Measurements from ENCODE around the gene C2CD4D.
"Not testable (repeated sequence)": the region's sequence is repeated elsewhere in the genome, so short reads cannot be mapped to it uniquely, and the experiment has no call there.

Gene C2CD4D

DNA sequence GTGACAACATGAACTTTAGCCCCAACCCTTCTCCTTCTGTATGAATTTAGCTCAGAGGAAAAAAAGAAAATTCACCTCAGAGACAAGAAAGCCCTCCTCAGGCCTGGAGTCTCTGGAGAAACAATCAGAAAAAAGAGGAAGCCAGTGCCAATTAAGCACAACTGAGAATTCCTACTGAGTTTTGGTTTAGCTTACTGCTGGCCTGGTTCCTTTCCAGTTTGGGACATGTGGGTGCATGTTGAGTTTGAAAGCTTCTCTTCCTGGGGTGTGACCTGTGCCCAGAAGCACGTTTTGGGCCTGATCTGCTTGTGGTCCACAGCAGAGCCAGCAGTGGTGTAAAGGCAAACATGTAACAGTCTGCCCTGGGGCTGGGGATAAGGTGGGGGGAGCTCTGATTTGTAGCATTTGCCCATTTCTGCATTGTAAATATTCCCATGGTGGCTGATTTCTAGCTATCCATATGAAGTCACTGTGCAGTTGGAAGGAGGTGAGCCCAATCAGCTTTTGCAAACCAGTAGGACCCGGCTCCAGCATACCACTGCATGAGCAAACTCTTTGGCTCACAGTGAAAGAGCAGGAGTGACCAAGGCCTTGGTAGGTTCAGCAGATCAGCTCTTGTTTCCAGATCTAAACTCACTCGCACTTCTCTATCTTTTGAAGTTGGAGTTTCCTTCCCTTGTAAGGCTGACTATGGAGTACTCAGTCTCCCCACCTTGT lies 18.6 kb upstream of the C2CD4D start:
- FAIRE-seq, result no peak

DNA sequence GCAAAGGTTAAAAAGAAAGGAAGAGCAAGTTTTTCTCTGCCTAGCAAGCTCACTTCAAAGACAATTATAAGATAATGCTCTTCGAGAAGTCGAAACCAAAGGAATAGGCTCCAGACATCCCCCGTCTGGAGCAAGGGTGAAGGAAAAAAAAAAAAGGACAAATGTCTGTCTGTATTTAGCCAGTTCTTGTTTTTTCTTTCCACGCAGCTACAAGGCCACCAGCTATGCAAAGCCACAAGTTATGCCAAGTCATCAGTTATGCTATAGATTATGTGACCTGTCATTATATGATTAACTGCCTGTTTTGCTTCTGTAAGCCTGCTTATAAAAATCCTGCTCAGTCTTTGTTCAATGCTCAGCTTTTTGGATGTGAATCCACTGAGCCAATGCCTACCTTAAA lies 16.3 kb upstream of the C2CD4D start:
- no peak for FAIRE-seq

DNA sequence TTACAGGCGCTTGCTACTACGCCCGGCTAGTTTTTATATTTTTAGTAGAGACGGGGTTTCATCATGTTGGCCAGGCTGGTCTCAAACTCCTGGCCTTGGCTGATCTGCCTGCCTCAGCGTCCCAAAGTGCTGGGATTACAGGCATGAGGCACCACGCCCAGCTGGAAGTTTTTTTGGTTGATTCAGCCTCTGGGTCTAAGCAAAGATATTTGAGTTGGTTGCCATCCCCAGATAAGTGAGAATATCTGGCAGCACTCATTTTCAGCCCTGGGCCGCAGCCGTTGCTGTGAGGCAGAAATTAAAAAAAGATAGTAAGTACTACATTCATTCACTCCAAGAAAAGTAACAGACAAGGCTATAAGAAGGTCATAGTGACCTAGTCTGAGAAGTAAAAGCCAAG lies 15.9 kb upstream of the C2CD4D start:
- FAIRE-seq, result not testable (repeated sequence)

DNA sequence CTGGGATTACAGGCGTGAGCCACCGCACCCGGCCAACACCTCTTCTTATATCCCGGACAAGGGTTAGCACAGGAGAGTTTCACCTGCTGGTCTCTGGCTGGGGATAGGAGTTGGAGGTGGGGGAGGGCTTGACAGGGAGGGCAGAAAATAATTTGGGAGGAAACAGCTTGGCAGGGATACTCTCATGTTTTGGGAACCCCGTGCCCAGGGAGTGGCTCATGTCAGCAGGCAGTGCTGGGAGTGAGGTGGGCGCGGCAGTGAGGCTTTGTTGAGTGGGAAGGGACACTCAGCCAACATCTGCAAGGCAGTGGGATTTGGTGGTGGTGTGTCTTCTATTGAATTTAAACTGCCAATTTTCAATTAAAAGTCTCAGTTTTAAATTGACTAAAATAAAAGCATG lies 15.0 kb upstream of the C2CD4D start:
- no peak for FAIRE-seq

DNA sequence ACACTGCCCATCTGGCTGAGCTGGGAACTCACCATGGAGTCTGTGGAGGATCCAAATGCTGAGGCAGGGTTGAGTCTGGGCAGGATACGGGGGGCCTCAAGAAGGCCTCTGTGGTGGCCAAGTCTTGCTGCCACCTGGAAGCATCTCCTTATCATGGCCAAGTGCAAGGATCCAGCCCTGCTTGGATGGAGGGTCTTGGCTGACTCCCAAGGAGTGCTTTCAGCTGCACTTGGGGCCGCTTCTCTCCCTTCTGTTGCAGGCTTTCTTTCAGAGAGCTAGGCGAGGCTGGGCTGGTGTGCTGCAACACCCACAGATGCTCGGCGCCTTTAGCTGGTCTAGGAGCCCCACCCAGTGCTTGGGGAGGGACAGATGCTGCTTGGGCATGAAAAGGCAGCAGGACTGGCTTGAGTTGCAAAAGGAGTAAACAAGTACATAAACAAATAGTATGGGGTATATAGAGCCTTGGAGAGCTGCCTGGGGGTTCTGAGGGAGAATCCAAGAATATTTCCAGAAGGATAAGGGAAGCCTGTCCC lies 13.9 kb upstream of the C2CD4D start, which contains the start of gene THEM5:
Gene THEM5 (minus strand): TSS at position 302 of the 533 bp plus-strand sequence. CDS start 147 bp downstream, at position 155.
- no peak for FAIRE-seq

DNA sequence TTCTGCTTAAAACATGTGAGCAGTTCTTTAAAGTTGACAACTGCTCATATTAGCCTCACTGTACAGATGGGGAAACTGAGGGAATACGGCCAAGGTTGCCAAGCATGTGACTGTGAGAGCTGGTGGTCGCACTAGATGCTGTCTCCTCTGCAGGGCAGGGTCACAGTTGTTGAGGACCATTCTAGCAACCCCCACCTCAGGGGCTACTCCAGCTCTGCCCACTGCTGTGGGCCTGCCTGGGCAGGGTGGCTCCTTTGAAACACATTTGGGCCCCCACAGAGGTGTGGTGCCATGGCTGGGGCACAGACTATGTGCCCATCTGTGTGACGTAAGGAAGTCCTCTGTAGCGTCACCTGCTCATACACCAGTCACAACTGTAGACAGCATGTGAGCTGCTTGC lies 13.1 kb upstream of the C2CD4D start:
- no peak for FAIRE-seq

DNA sequence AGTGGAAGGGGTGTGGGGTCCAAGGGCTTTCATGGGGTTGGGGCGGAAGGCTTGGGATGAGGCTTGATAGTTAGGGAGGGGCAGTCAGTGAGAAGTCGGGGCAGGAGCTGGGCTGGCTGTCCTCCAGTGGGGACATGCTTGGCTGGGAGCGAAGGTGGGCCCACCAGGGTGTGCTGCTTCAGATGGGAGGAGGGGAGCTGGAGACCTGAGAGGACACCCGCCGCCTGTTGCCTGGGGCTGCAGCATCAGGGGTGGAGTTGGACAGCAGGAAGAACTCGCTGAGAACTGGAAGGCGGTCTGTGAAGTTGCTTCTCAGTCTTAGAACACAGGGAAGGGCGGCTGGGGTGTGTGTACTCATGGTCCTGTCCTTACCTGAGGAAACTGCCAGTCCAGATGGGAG lies 12.3 kb upstream of the C2CD4D start:
- FAIRE-seq, result no peak

DNA sequence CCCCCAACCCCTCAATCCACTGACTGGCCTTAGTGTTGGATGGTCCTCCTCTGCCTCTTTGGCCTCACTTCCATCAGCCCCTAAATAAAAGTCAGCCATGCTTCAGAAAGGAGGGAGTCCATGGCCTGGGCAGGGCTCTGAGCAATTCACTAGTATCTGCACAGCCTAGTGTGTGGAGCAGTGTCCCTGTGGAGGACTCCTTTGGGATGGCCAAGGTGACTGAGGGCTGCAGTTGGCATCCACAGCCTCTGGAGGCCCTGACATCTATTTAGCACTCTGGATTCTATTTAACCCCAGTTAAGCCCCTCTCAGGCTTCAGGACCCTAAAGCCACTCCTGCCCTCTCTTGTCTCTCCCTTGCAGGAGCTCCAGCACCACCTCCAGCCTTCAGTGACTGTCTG lies 10.3 kb upstream of the C2CD4D start:
- no peak for FAIRE-seq

DNA sequence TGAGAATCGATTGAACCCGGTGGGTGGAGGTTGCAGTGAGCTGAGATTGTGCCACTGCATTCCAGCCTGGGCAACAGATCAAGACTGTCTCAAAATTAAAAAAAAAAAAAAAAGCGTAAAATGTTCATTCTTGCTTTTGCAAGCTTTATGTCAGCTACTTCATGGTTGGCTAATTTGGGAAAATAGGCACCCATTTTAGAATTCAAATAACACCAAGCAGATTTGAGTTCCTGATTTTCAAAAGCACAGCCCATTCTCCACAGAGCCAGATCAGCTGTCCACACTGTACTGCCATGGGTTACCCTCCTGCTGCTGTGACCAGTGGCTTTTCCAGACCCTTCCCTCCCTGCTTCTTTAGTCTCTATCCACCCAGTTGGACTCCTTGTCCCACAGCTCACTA lies 9.5 kb upstream of the C2CD4D start:
- FAIRE-seq, result no peak

DNA sequence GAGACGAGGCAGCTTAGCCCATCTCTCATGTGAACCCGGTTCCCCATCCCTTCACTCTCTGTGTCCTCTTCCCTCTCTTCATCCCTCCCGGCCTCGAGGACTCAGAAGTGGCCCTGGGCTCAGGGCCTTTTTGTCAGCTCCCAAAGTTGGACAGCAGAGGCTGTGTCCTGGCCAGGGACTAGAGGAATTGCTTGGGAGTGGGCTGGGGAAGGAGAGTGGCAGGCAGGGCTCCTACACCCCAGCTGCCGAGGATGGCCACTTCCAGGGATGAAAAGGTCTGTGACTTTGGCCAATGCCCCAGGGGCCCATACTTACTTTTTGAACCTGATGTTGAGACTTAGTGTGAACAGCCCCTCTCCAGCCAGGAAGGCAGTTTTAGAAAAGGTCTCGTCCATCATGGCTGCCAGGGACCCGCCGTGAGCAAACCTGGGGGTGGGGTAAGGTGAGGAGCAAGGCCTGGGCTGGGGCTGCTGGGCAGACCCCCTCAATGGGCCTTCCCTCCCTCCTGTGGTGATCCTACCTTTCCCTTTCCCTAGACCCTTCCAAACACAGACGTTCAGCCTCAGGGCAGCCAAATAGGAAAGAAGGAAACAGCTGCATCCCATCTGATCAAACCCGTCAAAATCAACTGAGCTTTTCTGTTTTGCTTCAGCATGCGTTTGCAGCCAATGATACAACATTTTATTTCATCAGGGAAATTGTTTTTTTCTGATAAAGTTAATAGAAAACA lies 8.4 kb upstream of the C2CD4D start:
- FAIRE-seq, result no peak

DNA sequence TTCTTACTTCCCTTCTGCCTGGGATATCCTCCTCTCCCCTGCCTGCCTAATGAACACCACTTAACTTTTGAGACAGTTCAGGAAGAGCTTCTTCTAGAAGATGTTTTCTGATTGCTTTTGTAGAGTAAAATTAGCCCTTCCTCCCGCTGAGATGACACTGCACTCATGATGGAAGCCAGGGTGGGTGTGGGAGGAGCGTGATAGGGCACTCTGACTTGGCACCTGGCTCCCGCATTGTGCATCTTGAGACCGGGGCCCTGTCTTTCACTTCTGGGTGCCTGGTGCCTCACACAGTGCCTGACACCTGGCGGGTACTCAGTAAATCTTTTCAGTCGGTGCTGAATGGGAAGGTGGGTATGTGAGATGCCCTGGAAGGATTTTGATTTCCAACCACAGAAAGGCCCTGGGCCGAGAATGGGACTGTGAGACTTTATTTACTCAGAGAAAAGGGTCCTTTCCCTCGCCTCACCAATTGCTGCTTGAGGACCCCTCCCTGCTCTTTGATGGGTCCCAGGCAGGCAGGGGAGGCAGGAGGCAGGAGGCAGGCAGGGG lies 7.1 kb upstream of the C2CD4D start:
- no peak for FAIRE-seq

DNA sequence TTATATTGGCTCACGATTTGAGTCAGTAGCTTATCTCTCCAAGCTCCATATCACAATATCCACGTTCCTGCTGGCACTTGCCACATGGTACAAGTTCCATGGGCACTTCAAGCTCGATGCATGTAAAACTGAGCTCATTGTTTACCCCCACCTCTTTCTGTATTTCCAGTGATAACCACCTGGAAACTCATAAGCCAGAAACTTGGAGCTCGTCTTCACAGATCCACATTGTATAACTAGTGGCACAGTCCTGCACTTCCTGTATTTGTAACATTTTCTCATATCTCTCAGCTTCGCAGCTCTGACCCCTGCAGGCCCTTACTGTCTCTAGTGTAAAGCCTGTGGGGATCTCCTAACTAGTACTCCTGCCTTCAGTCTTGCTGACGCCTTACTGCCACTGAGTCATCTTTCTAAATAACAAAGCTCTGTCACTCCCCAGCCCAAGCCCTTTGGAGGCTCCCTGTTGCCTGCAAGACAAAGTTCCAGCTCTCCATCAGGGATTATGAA lies 6.5 kb upstream of the C2CD4D start:
- no peak for FAIRE-seq

DNA sequence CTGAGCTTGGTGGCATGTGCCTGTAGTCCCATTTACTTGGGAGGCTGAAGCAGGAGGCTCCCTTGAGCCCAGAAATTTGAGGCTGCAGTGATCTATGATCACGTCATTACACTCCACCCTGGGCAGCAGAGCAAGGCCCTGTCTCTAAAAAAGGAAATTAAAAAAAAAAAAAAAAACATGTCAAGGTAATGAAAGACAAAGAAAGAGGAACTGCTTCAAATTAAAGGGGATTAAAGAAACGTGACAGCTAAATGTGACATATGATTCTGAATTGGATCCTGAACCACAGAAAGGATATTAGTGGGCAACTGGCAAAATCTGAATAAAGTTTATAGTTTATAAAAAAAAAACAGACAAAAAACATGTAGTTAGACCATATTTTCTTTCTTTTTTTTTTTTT lies 3.8 kb upstream of the C2CD4D start:
- FAIRE-seq, result no peak

DNA sequence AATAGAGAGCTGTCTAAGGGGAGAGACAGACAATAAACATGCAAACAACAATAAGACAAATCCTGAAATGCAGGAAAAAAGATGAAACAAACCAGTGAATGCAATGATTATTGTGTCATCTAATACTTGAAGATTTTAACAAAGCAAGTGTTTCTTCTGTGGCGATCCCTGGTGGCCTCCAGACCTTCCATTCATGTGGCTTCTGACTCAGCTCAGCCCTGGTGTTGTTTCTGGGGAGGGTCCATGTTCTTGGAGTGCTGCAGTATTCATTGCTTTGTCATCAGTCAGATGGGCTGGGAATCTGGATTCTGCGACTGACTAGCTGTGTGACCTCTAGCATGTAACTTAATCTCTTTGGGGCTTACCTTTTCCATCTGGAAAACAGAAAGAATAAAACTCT lies 1.5 kb upstream of the C2CD4D start:
- FAIRE-seq, result no peak

DNA sequence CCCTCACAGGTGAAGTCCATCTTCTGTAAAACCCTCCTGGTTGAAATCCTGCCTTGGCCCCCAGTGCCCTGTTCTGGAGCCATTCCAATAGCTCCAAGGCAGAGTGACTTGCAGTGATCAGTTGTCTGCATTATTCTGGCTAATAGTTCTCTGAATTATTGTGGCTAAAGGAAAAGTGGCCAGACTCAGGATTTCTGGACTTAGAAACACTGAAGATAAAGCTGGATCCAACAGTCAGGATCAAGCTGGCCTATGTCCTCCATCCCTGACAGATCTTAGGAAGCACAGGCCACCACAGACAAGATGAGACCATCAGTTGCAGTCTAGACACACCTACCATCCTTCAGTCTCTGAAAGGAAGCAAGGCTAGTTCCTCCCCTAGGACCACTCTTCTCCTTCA lies 801 bp upstream of the C2CD4D start:
- FAIRE-seq, result no peak

DNA sequence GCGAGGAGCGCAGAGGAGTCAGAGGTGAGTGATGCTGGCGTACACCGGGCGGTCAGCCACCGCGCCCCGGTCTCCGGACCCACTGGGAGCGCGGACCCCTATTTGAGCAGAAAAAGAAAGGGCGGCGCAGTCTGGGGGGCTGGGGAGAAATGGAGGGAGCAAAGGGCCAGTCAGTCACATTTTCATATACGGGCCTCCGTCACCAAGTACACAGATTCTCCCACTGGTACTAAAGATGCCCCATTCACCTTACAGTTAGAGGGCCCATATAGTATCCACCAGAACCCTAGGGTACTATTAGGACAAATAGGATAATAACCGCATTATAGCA lies 573 bp downstream of the C2CD4D start:
- FAIRE-seq, result no peak

DNA sequence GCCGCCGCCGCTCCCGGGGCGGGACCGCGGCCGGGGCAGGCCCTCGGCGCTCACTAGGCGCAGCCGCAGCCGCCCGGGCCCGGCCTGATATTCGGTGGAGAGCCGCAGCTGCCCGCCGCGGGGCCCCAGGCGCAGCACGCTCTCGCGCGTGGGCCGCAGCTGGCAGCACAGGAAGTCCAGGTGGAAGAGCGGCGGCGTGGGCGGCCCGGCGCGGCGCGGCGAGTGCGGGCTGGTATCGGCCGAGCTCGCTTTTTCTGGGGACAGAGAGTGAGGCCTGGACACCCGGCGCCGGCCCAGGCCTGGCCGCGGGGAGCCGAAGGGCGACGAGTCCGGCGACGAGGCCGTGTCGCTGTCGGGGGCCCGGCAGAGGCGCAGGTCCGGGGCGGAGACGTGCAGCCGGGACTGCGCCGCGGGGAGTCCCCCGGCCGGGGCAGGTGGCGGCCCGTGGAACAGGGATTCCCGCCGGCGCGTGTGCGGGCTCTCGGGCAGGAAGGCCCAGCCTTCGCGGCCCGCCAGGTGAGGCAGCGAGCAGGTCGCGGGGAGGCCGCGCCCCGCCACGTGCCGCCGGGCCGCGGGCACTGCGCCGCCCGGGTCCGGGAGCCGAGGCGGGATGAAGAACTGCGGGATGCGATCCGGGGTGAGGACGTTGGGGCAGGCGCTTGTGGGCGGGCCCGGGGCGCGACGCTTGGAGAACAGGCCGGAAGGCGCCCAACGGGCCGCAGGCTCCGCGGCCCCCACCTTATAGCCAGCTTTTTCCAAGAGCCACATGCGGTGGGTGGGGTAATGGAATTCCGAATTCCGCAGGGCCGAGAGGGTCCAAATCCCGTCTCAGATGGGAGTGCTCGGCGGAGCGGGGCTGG lies 1.2 kb downstream of the C2CD4D start:
- FAIRE-seq, result no peak

DNA sequence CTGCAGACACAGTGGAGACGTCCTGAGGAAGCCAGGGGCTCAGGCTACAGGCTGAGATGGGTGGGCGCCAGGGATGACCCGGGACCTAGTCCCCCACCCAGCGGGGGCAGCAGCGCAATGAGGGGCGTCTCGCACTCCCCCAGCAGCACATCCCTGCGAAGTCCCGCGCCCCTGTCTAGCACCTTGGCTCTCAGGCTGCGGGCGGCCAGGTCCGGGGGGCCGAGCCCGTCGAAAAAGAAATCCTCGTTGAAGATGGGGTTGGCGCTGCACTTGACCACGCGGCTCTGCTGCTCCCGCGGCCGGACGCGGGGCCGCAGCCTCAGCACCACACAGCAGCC lies 1.8 kb downstream of the C2CD4D start:
- no peak for FAIRE-seq

DNA sequence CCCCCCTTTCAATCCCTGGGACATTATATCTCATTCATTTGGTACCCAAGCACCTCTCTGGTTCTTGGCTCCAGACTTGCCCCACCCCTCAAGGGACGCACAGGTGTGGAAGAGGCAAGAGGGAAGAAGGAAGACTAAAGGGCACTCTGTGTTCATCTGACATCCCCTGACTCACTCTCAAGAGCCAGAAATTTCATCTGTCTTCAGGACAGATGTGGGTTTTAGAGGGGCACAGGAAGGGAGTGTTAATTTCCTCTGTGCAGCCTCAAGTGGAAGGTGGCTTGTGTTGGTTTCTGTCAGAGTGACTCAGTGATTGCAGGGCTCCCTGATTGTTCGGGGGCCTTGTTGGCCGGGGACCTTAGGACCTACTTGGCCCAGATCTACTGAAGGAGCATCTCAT lies 2.4 kb downstream of the C2CD4D start:
- no peak for FAIRE-seq

DNA sequence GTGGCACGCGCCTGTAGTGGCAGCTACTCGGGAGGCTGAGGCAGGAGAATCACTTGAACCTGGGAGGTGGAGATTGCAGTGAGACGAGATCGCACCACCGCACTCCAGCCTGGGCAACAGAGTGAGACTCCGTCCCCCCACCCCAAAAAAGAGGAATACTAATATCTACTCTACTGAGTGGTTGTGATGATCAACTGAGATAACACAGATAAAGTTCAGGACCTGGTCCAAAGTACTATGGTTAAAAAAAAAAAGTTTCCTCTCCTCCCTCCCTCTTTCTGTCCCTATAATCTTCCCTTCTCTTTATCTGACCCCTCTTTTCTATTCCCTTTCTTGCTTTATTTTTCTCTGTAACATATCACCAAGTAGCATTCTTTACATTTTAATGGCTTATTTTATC lies 4.0 kb downstream of the C2CD4D start:
- FAIRE-seq, result no peak

DNA sequence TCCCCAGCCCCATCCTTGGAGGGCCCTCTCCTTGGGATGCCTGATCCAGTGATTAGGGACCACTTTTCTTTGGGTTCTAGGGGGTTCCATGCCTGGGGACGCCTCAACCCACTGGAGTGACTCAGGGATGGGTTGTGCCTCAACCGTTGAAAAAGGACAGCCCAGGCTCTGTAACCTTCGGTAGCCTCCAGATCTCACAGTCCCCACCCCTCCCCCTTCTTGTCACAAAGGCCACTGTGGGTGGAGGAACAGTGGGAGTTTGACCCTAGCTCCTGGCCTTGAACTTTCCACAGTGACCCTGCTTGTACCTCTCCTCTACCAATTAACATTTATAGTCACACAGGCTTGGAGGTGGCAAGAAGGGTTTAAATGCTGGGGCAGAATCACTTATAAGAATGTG lies 5.4 kb downstream of the C2CD4D start:
- FAIRE-seq, result no peak

DNA sequence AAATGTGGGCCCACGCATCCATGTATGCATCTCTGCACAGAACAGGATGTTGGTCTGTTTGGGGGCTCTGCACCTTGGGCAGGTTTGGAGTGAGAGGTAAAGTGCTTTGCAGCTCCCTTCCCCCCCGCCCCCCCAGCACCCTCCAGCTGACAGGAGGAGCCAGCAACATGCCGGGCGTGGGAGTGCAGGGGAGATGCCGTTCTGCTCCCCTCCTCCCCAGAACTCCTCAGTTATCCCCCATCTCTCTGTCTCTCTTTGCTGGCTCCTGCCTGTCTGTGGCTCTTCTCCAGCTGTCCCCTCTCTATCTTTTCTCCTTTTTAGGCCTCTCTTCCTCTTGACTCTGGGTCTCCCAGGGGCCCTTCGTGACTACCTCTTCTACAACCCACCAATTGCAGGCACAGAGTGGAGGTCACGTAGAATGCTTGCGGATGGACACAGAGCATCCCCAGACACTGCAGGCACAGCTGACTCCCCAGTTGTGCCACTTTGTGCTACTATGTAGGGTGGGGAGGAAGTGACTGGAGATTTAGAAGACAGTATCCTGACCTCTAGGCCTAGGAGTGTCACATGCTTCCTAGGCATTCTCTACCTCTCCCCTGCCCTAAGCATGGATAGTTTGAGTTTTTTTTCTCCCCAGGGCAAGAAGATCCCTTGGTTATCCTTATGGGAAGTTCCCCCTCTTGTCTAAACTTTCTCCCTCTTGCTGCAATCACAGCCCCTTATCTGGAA lies 6.3 kb downstream of the C2CD4D start:
- FAIRE-seq, result no peak

All from islet of Langerhans (tissue), 1 donor.